ENCODE measurements around the gene NUS1. TPM values are rescaled to one million over a fixed set of nuclear protein-coding genes. Genes with fewer than 3 reads are reported as not detected.

NUS1 gene
- total RNA-seq: 12.5 and 17.6 TPM in 2 replicates

DNA sequence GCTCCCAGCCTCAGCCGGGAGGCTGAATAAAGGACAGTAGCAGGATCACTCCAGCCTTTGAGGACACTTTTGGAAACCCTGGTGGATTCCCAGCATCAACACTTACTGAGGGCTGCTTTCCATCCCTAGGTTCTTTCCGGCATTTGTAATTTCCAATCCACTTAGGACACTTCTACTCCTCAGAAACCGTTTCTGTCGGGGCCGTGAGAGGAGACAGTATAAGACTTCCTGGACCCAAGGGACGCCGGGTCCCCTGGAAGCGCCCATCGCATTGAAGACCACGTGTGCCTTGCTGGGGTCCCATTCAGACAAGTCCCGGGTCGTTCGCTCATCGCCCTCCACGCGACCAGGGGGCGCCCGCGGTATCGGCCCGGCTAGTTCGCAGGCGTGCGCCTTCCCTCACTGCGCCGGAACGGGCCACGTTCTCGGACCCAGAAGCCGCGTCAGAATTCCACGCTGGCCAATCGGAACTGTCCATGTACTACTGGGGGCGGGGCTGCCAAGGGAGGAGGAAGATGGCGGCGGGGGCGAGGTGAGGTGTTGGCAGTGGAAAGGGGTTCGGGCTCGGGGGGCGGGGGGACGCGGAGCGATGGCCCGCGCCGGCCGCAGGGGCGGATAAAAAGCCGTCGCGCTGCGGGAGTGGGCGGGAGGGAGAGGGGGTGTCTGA is at the start of gene NUS1:
TSS of gene NUS1 (plus strand) at position 479 of the 667 bp plus-strand sequence. CDS start 202 bp downstream, outside the sequence.

Other genes starting within 250 kb of the NUS1 start
- gene ROS1, start 249.5 kb upstream of the NUS1 start, total RNA-seq: under 0.01 and 0.09 TPM in 2 replicates
- gene DCBLD1, start 192.8 kb upstream of the NUS1 start, total RNA-seq: 50.5 and 68.6 TPM in 2 replicates
- gene GOPC, start 73.0 kb upstream of the NUS1 start, total RNA-seq: 44.4 and 51.6 TPM in 2 replicates
- under 0.01 TPM in 1 of 2 replicates, not detected in the other for gene SLC35F1, start 231.8 kb downstream of the NUS1 start, total RNA-seq

All from smooth muscle cell of bladder (primary cell).